ENCODE results near the gene ZEB2.
A peak's percentile ranks its signal among the peaks of the same experiment; 100 is the strongest.

ZEB2 gene

GRCh38 chr2:144446136-144446535 lies 73.8 kb downstream of the ZEB2 start:
- DNase-seq = no peak

- DNase-seq = no peak
These were observed 74.7 kb downstream of the ZEB2 start for GRCh38 chr2:144445196-144445595.

- DNase-seq = no peak
These were observed 75.8 kb downstream of the ZEB2 start for GRCh38 chr2:144443837-144444817.

- no peak for DNase-seq
These were observed 78.2 kb downstream of the ZEB2 start for GRCh38 chr2:144441711-144442141.

GRCh38 chr2:144439993-144440392 lies 79.9 kb downstream of the ZEB2 start:
- DNase-seq = no peak

GRCh38 chr2:144438801-144439631 lies 80.9 kb downstream of the ZEB2 start:
- DNase-seq = no peak

GRCh38 chr2:144437636-144438035 lies 82.3 kb downstream of the ZEB2 start:
- DNase-seq = no peak

GRCh38 chr2:144434425-144435222 lies 85.3 kb downstream of the ZEB2 start:
- DNase-seq = no peak

- no peak for DNase-seq
These were observed 87.0 kb downstream of the ZEB2 start for GRCh38 chr2:144432921-144433320.

- DNase-seq = no peak
These were observed 87.9 kb downstream of the ZEB2 start for GRCh38 chr2:144431998-144432397.

GRCh38 chr2:144431392-144431783 lies 88.5 kb downstream of the ZEB2 start:
- peak in 1 of 2 donors; percentile 35 for DNase-seq

- DNase-seq = no peak
These were observed 89.1 kb downstream of the ZEB2 start for GRCh38 chr2:144430722-144431391.

GRCh38 chr2:144429396-144430112 lies 90.4 kb downstream of the ZEB2 start:
- no peak for DNase-seq

- DNase-seq = no peak
These were observed 92.9 kb downstream of the ZEB2 start for GRCh38 chr2:144426981-144427479.

GRCh38 chr2:144426355-144426754 lies 93.6 kb downstream of the ZEB2 start:
- DNase-seq = no peak

GRCh38 chr2:144424559-144425240 lies 95.2 kb downstream of the ZEB2 start:
- DNase-seq = no peak

- no peak for DNase-seq
These were observed 98.1 kb downstream of the ZEB2 start for GRCh38 chr2:144421606-144422510.

GRCh38 chr2:144419218-144419617 lies 100.7 kb downstream of the ZEB2 start:
- no peak for DNase-seq

GRCh38 chr2:144415386-144415785 lies 104.5 kb downstream of the ZEB2 start:
- no peak for DNase-seq

Data from CD4-positive, alpha-beta T cell treated with Interleukin-1 beta for 1 hour (primary cell).